ENCODE results near the gene CYGB. TPM values are rescaled to one million over a fixed set of nuclear protein-coding genes. Genes with fewer than 3 reads are reported as not detected.
A peak's percentile ranks its signal among the peaks of the same experiment; 100 is the strongest.

Gene CYGB
- total and polyA plus RNA-seq, 10 of the 15 experiments (the other 5 are each of a cell fraction or from before 2014, with no cell fraction given): 0.34 TPM; not detected in 9

- TF ChIP-seq PBX3 (IDR thresholded peaks at IDR 0.05; ENCODE audit: insufficient replicate concordance, low read depth, low read length): no peak
- TF ChIP-seq ZNF622 (IDR thresholded peaks at IDR 0.05): no peak
- TF ChIP-seq CBFB (IDR thresholded peaks at IDR 0.05; ENCODE audit: low read depth): no peak
- TF ChIP-seq YY1 (IDR thresholded peaks at IDR 0.05; ENCODE audit: low read depth, low read length): no peak
- TF ChIP-seq TCF12 (IDR thresholded peaks at IDR 0.05; ENCODE audit: low read depth, low read length): 0 out of 2 replicates have a peak, but pooled peaks have one; percentile 6
- TF ChIP-seq MYB (IDR thresholded peaks at IDR 0.05; ENCODE audit: borderline replicate concordance, low read depth, low read length): no peak
- no peak for TF ChIP-seq CHD1 (IDR thresholded peaks at IDR 0.05; ENCODE audit: low read depth, low read length)
- no peak for TF ChIP-seq NFIC (IDR thresholded peaks at IDR 0.05; ENCODE audit: low read depth, low read length)
- TF ChIP-seq RELA (IDR thresholded peaks at IDR 0.05; ENCODE audit: borderline replicate concordance, partially characterized antibody): no peak
- TF ChIP-seq FOS (IDR thresholded peaks at IDR 0.05; ENCODE audit: borderline replicate concordance, extremely low read depth, insufficient read length): no peak
- no peak for TF ChIP-seq CBX3 (IDR thresholded peaks at IDR 0.05; ENCODE audit: borderline replicate concordance, low read depth)
- TF ChIP-seq CEBPB (IDR thresholded peaks at IDR 0.05; ENCODE audit: borderline replicate concordance in 1 of 2, low read depth in 2 of 2, low read length in 2 of 2): no peak
- no peak for TF ChIP-seq ZBTB40 (IDR thresholded peaks at IDR 0.05; ENCODE audit: borderline replicate concordance)
- TF ChIP-seq MEF2B (IDR thresholded peaks at IDR 0.05; ENCODE audit: partially characterized antibody, poor library complexity, severe bottlenecking): no peak
- no peak for TF ChIP-seq ZBTB4 (CRISPR knock-in tag; IDR thresholded peaks at IDR 0.05)
- TF ChIP-seq SMAD1 (IDR thresholded peaks at IDR 0.05; ENCODE audit: low read depth, partially characterized antibody): peak; percentile 29
- TF ChIP-seq CEBPZ (IDR thresholded peaks at IDR 0.05; ENCODE audit: low read depth, low read length): no peak
These were observed 36.3 kb downstream of the CYGB start, which contains the start of gene RHBDF2 (continued) for GRCh38 chr17:76501018-76501826.
